NCI-H526 treated with DMSO at 0.1 percent for 48 hours (cell line): ENCODE measurements around the gene PDS5B.
A peak's percentile ranks its signal among the peaks of the same experiment; 100 is the strongest.
"Not testable (repeated sequence)": the region's sequence is repeated elsewhere in the genome, so short reads cannot be mapped to it uniquely, and the experiment has no call there.

Experiments
- DNase-seq: peaks from one replicate; lab custom pipeline; 2025; lab: John Stamatoyannopoulos, UW

Gene PDS5B

GRCh38 chr13:32726374-32727037, 140.3 kb downstream of the PDS5B start:
- DNase-seq, result no peak

- DNase-seq, result no peak
Observed at GRCh38 chr13:32728327-32728726, 142.1 kb downstream of the PDS5B start.

- DNase-seq, result not testable (repeated sequence)
Observed at GRCh38 chr13:32729097-32729496, 142.8 kb downstream of the PDS5B start.

- DNase-seq, result no peak
Observed at GRCh38 chr13:32731074-32731473, 144.8 kb downstream of the PDS5B start.

GRCh38 chr13:32731576-32731975, 145.3 kb downstream of the PDS5B start:
- no peak for DNase-seq

GRCh38 chr13:32733690-32734089, 147.4 kb downstream of the PDS5B start:
- DNase-seq, result no peak

- DNase-seq, result no peak
Observed at GRCh38 chr13:32734511-32734910, 148.3 kb downstream of the PDS5B start.

GRCh38 chr13:32735859-32736258, 149.6 kb downstream of the PDS5B start:
- no peak for DNase-seq

GRCh38 chr13:32736648-32737047, 150.4 kb downstream of the PDS5B start:
- DNase-seq, result no peak

- no peak for DNase-seq
Observed at GRCh38 chr13:32737111-32737571, 150.9 kb downstream of the PDS5B start.

- DNase-seq, result no peak
Observed at GRCh38 chr13:32737679-32738078, 151.4 kb downstream of the PDS5B start.

- DNase-seq, result no peak
Observed at GRCh38 chr13:32745509-32745908, 159.3 kb downstream of the PDS5B start.

GRCh38 chr13:32746474-32746873, 160.2 kb downstream of the PDS5B start:
- no peak for DNase-seq

- DNase-seq, result no peak
Observed at GRCh38 chr13:32748305-32748704, 162.1 kb downstream of the PDS5B start.

GRCh38 chr13:32751340-32751739, 165.1 kb downstream of the PDS5B start:
- peak; percentile 16 for DNase-seq

- DNase-seq, result no peak
Observed at GRCh38 chr13:32752311-32752710, 166.1 kb downstream of the PDS5B start.

GRCh38 chr13:32752997-32753606, 166.8 kb downstream of the PDS5B start:
- DNase-seq, result no peak

- DNase-seq, result no peak
Observed at GRCh38 chr13:32754179-32754578, 167.9 kb downstream of the PDS5B start.

- DNase-seq, result no peak
Observed at GRCh38 chr13:32759152-32759551, 172.9 kb downstream of the PDS5B start.

- DNase-seq, result no peak
Observed at GRCh38 chr13:32761472-32761871, 175.2 kb downstream of the PDS5B start.

GRCh38 chr13:32779119-32779518, 192.9 kb downstream of the PDS5B start:
- DNase-seq, result no peak

- DNase-seq, result no peak
Observed at GRCh38 chr13:32781906-32782305, 195.7 kb downstream of the PDS5B start.

- DNase-seq, result no peak
Observed at GRCh38 chr13:32783067-32783466, 196.8 kb downstream of the PDS5B start.

GRCh38 chr13:32790731-32791130, 204.5 kb downstream of the PDS5B start:
- no peak for DNase-seq
